Stimulated activated CD8-positive, alpha-beta memory T cell treated with anti-CD3 and anti-CD28 coated beads, Interleukin-12 subunit alpha, Interleukin-12 subunit beta, amount 100 ng/mL, for 1 hour (primary cell): ENCODE data around the gene ASCL5.

Source experiments
- DNase-seq: peaks from one replicate; pipeline ENCODE4 v3.0.0-alpha.2; 2020; ENCODE audit warnings: low read depth

The ASCL5 gene

DNA sequence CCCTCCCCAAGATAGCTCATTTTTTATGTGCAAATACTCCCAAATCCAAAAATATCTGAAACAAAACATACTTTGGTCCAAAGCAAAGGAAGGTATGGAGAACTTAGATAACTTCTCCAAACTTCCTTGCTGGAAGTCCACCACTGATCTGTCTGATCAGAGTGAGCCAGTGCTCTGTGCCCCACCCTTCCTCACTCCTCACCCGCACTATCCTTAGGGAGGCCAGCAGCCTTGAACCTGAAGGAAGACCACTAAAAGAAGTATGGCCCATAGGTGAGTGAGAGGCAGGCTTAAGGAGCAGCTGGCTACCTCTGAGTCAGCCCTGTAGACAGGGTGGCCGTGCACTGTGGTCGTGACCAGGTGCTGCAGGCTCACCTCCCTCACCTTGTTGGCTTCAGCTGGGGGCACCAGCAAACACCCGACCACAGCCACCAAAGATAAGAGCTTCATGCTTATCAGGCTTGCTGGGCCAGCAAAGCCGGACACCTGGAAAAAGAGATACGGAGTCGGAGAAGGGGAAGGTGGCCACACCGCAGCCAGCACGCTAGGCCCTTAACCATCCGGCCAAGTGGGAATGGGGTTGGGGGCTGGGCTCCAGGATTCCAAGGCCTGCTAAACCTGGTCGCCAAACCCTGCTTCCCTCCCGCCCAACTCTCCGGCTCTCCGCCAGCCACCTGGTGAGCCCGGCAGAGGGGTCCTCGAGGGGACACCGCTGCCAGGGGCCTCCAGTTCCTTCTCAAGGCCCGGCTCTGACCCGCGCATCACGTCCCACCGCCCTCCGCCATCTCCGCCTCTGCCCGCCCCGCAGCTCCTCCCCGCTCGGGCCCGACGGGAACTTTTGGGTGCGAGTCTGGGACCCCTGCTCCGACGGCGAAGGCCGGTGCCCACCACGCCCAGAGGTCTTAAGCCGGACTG lies 26.7 kb upstream of the ASCL5 start:
- DNase-seq: no peak

DNA sequence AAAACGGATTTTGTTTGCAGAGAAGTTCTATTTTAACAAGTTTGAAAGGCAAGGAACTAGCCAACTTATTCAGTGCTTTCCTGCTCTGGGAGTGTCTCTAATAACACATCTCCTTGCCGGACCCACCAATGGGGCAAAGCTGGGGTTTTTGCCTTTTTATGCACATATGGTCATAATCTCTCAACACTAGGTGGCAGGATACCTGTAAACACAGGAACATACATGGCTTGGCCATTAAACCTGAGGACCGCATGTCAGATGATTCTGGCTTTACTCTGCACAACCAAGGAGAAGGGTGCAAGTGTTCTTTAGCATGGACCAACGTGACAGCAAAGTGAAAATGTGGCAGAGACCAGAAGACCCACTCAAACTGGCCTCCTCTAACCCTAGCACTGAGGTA lies 22.4 kb upstream of the ASCL5 start:
- no peak for DNase-seq

DNA sequence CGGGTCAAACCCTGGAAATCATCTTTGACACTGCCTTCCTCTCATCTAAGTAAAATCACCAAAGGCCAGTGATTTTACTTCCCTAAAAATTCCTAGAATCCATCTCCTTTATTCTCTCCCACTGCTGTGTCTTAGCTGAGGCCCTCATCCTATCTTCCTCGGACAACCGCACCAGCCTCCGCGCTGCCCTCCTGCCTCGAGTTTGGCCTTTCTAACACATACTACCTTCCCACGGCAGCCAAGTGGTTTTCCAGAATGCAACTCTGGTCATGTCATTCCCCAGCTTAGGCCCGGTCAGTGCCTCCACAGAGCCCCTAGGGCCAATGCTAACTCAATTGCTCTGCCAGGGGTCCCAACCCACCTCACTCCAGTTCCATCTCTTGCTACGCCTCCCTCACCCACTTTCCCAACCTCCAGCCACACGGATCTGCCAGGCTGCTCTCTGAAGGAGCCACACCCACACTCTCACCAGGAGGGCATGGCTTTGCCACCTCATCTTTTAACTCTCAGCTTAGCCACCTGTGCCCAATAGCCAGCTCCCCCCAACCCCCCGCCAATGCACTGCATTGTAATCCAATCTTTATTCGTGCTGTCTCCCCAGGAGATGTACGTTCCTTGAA lies 20.5 kb upstream of the ASCL5 start:
- DNase-seq: no peak

DNA sequence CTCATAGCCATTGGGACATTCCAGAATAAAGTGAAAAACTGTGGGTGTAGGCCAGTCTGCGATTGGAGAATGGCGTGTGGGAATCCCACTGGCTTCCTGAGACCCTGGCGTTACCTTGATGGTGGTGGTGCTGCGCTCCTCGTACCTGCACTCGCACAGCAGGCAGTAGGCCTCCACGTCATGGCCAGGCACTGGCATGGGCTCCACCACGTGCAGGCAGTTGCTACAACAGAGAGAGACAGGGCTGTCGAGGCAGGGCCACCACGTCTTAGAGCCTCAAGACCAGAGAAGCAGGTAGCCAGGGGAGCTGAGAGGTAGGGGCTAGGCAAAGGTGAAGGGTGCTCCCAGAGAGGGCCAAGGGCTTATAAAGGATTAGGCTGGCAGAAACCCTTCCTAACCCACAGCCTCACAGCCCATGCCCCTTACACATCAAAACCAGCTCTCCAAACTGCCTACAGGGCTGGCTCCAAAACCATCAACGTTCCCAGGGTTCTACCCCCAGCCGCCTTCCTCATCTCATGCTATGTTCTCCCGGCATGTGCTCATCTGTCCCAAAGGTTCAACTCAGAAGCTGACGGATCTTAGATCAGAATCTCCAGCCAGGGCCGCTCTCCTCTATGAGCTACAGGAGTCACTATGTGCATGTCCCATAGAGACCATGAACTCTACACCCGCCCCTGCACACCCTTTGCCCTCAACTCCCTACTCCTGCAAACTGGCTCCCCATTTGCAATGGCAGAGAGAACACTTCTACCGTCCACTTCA lies 19.8 kb upstream of the ASCL5 start:
- DNase-seq: no peak

DNA sequence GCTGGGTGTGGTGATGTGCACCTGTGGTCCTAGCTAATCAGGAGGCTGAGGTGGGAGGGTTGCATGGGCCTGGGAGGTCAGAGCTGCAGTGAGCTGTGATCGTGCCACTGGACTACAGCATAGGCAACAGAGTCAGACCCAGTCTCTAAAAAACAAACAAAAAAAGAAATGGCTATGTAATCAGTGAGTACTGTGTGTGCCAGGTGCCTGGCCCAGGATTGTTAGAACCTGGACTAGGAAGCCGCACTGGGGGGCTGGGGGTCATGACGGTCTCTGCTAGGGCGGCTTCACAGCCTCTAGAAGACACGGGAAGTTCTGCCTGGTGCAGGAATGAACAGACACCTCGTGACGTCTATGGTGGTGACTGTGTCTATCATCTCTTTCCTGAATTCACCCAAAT lies 18.8 kb upstream of the ASCL5 start:
- no peak for DNase-seq

DNA sequence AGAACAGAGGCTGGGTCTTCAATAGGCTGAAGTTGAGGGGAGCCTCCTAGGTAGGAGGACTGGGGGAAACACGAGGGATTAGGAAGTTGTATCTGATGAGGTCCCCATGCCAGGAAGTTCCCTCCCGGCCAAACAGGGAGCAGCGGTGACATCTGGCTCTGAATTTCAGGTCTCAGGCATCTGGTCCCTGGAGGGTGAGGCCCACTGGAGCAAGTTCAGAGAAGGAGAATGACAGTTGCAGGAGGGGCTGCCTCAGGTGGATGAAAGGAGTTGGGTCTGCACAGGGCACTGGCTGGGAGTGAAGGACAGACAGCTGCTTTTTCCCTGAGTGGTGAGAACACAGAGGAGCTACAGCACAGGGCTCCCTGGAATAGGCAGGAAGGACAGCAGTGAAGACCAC lies 18.1 kb upstream of the ASCL5 start:
- no peak for DNase-seq

DNA sequence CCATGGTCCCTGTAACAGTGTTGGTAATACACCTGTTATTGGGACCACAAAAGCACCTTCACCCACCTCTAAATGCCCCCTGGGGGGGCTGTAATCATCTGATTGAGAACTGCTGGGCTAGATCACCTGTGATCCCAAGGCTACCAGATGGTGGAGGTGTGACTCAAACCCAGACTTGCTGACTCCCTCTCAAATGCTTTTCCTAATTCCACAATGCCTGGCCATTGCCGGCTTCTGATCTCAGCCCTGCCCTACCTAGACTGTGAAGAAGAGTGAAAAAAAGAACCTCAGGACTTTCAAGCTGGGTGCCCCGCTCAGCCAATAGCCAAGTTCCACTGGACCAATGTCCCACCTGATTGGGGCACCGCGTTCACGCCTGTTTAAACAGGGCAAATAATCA lies 17.7 kb upstream of the ASCL5 start:
- DNase-seq: no peak

DNA sequence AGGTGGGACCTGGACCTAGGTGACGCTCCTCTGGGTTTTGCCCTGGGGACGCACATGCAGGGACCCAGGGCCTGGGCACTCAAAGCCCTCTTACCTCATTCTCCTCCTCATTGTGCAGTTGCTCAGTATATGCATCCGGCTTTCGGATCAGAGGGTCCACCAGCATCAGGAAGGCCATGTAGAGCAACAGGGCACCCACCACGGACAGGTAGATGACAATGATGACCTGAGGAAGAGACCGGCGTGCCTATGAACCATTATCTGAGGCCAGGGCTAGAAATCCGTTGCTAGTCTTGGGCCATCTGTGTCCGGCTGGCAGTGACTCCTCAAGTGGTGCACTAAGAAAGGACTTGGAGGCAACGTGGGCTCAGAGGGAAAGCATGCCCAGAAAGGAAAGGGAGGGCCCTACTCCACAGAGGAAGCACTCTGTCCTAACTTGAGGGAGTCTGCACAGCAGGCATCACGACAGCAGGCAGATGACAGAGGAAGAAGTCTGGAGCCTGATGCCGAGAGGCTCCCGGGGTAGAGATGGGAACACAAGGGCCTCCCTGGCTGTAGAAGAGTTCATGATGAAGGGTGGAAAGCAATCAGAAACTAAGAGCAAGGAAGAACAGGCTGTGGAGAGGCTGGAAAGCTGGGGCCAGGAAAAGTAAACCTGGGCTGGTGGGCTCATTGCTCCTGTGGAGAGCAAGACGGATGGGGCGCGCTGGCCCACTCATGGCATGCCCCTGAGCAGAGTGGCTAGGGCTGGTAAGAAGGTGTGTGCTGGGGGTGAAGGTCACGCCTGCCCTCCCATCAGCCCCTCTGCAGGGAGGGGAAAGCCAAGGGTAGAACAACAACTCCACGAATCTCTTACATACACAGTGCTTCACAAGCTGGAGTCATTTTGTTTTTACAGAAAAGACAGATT lies 17.0 kb upstream of the ASCL5 start:
- DNase-seq: no peak

DNA sequence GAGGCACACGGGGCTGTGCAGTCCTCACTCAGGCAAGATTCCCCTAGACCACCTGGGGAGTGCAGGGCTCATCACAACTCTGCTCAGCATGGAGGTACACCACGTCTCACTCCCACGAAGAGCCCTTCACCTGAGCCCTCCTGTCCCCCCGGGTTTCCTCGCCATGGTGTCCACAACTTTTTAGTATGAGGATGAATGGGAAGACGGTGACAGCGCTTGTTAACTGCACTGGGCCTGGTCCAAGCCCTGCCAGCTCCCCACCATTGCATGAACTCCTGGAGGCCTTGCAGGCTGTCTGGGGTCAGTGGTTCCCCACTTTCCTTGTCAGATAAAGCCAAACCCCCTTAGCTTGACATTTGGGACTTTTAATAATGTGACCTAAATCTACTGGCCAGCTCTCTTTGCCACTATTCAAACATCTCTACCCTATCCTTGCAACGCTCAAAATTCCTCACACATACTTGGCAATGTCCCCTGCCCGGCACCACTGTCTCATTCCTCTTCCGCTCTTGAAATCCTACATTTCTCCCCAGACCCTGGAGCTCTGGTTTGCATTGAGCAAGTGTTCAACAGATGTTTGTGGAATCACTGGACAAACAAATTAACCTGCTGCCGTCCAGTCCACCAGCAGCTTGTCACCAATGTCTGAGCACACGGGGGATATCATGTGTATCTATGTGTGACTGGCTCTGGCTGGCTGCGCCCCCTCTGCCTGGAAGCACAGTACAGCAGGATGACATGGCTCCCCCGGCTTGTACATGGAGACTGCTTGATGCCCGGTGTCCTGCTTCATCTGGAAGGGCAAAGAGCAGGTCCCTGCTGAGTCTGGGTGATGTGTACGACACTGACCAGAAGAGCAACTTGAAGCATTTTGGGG lies 16.1 kb upstream of the ASCL5 start:
- no peak for DNase-seq

DNA sequence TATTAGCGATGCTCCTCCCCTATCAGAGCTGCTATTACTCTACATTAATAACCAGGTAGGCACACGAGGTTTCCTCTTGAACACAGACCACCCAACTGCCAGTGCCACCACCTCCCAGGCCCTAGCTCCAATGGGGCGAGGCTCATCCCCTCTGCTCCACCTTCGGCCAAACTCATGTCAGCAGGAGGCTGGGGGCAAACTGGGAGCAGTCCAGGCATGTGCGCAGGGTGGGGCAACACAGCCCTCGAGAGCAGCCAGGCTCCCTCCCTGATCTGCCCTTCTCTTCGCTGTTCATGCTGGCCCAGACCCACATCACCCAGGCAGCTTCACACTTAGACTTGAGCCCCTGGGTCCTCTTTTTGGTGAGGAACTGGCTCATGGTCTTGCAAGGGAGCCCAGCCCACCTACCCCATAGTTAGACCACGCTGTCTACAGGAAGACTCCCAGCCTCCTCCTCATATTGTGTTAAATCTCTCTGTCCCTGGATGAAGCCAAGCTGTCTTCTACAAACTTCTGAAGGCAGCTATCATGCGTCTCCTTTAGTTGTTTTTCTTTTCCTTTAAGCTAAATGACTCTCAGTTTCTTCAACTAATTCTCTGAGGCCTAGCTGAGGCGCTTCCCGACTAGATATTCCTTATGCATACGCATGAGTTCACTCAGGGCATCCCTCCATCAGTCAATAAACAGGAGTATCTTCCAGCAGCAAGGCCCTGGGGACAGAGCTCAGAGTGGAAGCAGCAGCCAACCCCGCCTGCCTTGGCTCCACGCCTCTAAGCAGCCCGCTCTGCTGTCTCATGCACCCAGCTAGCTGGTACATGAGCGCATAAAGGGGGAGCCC lies 15.2 kb upstream of the ASCL5 start:
- DNase-seq: no peak

DNA sequence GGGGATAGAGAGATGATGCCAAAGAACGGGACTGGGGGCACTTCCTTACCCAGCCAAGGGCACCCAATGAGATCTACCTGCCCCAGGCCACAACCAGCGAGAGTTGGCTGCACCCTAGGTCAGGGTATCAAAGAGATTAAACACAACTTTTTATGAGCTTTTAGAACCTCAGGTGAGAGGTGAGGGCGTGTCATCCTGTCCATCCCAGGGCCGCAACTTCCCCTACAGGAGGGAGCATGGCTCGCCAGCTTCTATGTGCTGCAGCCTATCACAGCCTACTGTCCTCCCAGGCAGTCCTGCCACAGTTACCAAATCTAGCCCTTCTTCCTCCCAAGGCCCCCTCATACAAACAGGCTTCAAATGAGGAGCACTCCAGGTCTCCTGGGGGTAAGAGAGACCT lies 14.4 kb upstream of the ASCL5 start:
- DNase-seq: no peak

DNA sequence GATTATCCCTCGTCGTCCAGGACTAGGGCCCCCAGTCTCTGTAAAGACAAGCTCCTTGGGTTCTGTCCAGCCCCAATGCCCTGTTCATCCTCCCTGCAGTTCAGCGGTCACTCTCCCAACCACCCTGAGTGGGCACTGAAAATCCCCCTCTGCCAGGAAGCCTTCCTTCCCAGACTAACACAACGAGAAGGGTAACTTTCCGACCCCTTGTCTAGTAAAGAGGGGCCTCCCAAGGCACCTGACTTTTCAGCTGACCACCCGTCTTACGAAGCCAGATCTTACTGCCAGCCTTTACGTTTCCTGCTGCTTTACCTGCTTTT lies 13.9 kb upstream of the ASCL5 start:
- no peak for DNase-seq

DNA sequence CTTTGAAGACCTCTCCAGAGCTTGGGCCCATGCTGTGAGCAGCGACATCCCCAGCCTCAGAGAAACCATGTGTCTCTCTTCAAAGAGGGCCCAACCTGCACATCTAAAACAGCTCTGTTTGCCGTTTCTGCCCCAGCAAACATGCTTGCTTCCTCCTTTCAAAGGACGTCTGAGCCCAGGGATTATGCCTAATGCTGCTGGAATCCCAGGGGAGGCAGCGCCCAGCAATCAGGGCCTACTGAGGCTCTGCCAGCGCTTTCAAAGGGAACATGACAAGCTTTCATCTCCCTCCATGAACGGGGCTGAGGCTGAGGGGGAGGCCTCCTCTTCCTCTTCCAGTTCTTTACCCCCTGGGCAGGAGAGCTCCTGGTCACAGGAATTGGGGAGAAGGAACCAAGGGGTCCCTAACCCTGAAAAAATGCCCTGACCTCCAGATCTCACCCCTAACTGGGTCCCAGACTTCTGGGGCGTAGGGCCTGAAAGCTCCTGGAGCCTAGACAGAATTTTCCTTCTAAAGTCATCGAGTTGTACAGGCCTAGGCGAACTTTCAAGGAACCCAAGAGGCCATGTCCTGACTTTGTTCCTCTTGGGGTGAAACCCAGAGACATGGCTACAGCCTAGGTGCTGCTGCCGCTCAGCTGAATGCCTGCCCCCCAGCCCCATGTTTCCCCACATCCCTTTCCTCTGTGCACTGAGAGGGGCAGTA lies 13.4 kb upstream of the ASCL5 start:
- DNase-seq: no peak

DNA sequence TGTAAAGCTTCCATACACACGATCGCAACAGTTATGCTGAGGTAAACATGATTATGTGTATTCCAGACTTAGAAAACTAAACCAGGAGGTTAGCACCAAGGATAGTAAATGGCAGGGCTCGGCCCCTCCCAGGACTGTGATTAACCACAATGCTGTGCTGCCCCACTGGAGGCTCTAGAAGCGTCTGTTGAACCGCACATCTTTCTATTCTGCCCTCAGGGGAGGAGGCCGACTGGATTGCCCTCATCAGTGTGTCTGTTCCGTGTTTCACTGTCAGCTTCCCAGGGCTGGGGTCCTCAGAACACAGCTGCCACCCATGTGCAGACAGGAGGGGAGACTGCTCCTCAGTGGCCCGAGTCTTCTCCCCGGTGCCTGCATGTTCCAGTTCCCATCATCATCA lies 12.8 kb upstream of the ASCL5 start:
- DNase-seq: no peak

DNA sequence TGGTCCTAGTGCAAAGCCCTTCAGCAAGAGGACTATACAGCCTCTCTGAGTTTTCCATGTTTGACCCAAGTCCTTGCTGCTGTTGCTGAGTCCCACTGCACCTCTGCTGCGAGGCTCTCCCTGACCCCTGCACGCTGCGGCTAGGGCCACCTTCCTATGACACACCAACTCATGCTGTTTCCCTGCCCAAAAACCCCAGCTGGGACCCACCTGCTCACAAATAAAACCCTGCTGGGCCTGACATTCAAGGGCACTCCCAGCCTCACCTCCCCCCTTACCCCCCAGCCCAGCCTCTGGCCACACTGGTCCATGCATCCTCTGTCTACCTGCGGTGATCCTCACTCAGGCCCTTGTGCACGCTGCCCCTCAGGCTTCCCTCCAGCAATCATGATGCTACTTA lies 12.3 kb upstream of the ASCL5 start:
- no peak for DNase-seq

DNA sequence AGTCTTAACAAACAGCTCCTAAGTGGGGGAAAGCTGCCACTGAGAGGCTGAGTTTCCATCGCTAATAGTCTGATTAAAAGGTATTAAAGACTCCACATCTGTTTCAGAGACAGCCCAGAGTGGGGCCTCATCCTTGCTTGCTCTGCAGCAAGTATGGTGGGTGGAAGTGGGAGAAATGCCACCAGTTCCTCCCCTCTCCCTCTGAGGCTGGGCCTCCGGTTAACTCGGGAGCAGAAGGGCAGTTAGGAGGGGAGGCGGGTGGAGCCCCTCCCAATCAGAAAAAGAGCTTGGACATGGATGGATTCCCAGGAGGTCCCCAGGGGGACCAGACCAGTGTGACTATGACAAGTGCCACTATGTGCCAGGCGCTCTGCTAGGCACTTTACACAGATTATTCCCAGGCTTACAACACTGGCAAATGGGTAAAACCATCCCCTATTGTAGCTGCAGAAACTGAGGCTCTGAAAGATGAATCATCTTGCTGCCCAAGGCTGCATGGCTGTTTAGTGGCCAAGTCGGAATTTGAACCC lies 11.4 kb upstream of the ASCL5 start:
- DNase-seq: no peak

DNA sequence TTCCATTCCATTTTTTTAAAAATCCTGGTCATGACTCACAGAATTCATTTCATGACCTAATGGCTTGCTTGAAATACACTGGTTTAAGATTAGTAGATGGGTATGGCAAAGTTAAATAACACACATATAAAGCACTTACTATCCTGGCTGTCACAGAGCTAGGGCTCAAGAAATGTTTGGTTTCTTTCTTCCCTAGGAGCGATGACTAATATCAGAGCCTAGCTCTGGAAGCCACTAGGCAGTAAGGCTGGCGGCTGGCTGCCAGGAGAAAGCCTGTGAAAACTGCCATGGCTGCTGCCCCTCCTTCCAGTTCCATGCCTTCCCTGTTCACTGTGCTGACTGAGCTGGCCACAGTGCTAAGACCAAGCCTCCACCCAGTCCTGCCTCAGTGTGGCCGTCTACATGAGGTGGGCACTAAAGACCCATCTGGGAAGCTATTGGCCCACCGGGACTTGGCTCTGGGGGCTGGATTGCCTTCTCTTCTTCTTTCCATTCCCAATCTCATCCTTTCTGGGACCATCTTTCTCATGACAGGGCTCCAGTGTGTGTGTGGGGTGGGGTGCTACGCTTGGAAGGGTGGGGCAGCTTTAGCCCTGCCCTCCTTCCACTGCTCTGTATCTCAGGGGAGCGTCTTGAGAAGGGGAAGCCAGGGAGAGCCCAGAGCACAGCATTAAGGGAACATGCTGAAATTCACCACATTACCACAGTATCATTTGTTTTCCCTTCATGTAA lies 10.8 kb upstream of the ASCL5 start:
- DNase-seq: no peak

DNA sequence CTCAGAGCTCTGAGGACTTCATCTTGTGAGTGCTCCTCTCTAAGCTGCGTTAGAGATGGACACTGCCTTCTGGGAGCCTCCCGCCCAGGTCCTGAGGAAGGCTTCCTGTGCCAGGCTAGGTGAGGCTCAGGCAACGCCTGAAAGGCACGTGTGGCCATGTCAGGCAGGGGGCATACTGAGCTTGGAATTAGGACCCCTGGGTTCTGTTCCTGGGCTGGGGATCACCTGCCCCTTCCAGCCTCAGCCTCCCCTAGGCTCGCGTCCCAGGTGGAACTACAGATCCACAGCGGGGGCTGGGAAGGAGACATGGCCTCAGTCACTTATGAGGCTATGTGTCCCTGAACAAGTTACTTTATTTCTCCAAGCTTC lies 10.0 kb upstream of the ASCL5 start:
- DNase-seq: no peak
